ENCODE results near the gene ABCG2. TPM values are rescaled to one million over a fixed set of nuclear protein-coding genes. Genes with fewer than 3 reads are reported as not detected.

ABCG2 gene
- polyA plus RNA-seq, 1 donor (not counting 4 experiments of a cell fraction or from before 2014, with no cell fraction given), result 5.3 TPM

- peak overlapping the region; percentile 10 for H2AFZ ChIP-seq (ENCODE audit: control insufficient read depth, low read length)
- dilution Hi-C loops (cut with MboI; ENCODE audit: extremely low pct_ligation_motif_present, low sequenced_read_pairs), result no loop called here
Observed at GRCh38 chr4:88189881-88190585, 31.6 kb upstream of the ABCG2 start.

GRCh38 chr4:88189418-88189738 lies 30.9 kb upstream of the ABCG2 start:
- Histone ChIP-seq H3K79me2 (ENCODE audit: control insufficient read depth, insufficient read depth, low read length) (no peaks in the 10 kb centered on the region), H3K27ac (ENCODE audit: control insufficient read depth, insufficient read depth, low read length) (no peak overlapping the region), H3K9me3 (ENCODE audit: control insufficient read depth, low read depth, low read length) (no peaks in the 10 kb centered on the region), H3K9ac (ENCODE audit: control insufficient read depth, extremely low read depth, insufficient read depth, low read length) (no peak overlapping the region), H3K27me3 (ENCODE audit: control insufficient read depth, extremely low read depth, insufficient read depth, low read length) (no peaks in the 10 kb centered on the region), H3K36me3 (ENCODE audit: control insufficient read depth in 2 of 2, extremely low read depth in 1 of 2, insufficient read depth in 2 of 2, low read length in 2 of 2) (no peaks in the 10 kb centered on the region), H3K9me1 (ENCODE audit: control insufficient read depth, extremely low read depth, insufficient read depth, low read length) (no peaks in the 10 kb centered on the region), H4K20me1 (ENCODE audit: control insufficient read depth, extremely low read depth, insufficient read depth, low read length) (no peaks in the 10 kb centered on the region), H3K4me2 (ENCODE audit: control insufficient read depth, extremely low read depth, insufficient read depth, low read depth, low read length) (no peak overlapping the region), H3K4me1 (ENCODE audit: control insufficient read depth, extremely low read depth, insufficient read depth, low read length) (peaks cover 8% of the 10 kb centered on the region), H3K4me3 (ENCODE audit: control insufficient read depth in 2 of 3, extremely low read depth in 1 of 3, insufficient read depth in 2 of 3, low read depth in 1 of 3, low read length in 3 of 3) (no peak overlapping the region), H2AFZ (ENCODE audit: control insufficient read depth, low read length) (no peak overlapping the region)
- no peak for TF ChIP-seq EZH2 (IDR thresholded peaks at IDR 0.05; ENCODE audit: low read length)
- no peak for TF ChIP-seq CTCF (optimal IDR thresholded peaks at IDR 0.05 in 1 of 3, IDR thresholded peaks at IDR 0.05 in 1 of 3, conservative IDR thresholded peaks at IDR 0.05 in 1 of 3; ENCODE audit: extremely low read depth in 1 of 3, insufficient read depth in 2 of 3, low read length in 3 of 3)
- DNase-seq (ENCODE audit: low read depth, low spot score) (no peak), FAIRE-seq (no peak)
- dilution Hi-C loops (cut with MboI; ENCODE audit: extremely low pct_ligation_motif_present, low sequenced_read_pairs), result no loop called here

More at GRCh38 chr4:88189881-88190585, 31.6 kb upstream of the ABCG2 start:
- no peaks in the 10 kb centered on the region for H3K9me1 ChIP-seq (ENCODE audit: control insufficient read depth, extremely low read depth, insufficient read depth, low read length)
- H3K36me3 ChIP-seq (ENCODE audit: control insufficient read depth in 2 of 2, extremely low read depth in 1 of 2, insufficient read depth in 2 of 2, low read length in 2 of 2), result no peaks in the 10 kb centered on the region
- no peak overlapping the region for H3K9ac ChIP-seq (ENCODE audit: control insufficient read depth, extremely low read depth, insufficient read depth, low read length)
- no peaks in the 10 kb centered on the region for H3K79me2 ChIP-seq (ENCODE audit: control insufficient read depth, insufficient read depth, low read length)
- no peak for FAIRE-seq
- H3K4me2 ChIP-seq (ENCODE audit: control insufficient read depth, extremely low read depth, insufficient read depth, low read depth, low read length), result no peak overlapping the region
- no peak overlapping the region for H3K27ac ChIP-seq (ENCODE audit: control insufficient read depth, insufficient read depth, low read length)
- H3K9me3 ChIP-seq (ENCODE audit: control insufficient read depth, low read depth, low read length), result no peaks in the 10 kb centered on the region
- no peak overlapping the region for H3K4me3 ChIP-seq (ENCODE audit: control insufficient read depth in 2 of 3, extremely low read depth in 1 of 3, insufficient read depth in 2 of 3, low read depth in 1 of 3, low read length in 3 of 3)
- H3K27me3 ChIP-seq (ENCODE audit: control insufficient read depth, extremely low read depth, insufficient read depth, low read length), result no peaks in the 10 kb centered on the region
- no peaks in the 10 kb centered on the region for H4K20me1 ChIP-seq (ENCODE audit: control insufficient read depth, extremely low read depth, insufficient read depth, low read length)
- TF ChIP-seq EZH2 (IDR thresholded peaks at IDR 0.05; ENCODE audit: low read length) (no peak), CTCF (optimal IDR thresholded peaks at IDR 0.05 in 1 of 3, IDR thresholded peaks at IDR 0.05 in 1 of 3, conservative IDR thresholded peaks at IDR 0.05 in 1 of 3; ENCODE audit: extremely low read depth in 1 of 3, insufficient read depth in 2 of 3, low read length in 3 of 3) (no peak)
- peaks cover 8% of the 10 kb centered on the region for H3K4me1 ChIP-seq (ENCODE audit: control insufficient read depth, extremely low read depth, insufficient read depth, low read length)
- no peak for DNase-seq (ENCODE audit: low read depth, low spot score)

All from keratinocyte (primary cell).